Chondrocyte (in vitro differentiated cells): Measurements from ENCODE around the gene SLC66A3. TPM values are rescaled to one million over a fixed set of nuclear protein-coding genes. Genes with fewer than 3 reads are reported as not detected.

ENCODE experiments used
- DNase-seq: peaks from one replicate; pipeline ENCODE4 v3.0.0; 2021; ENCODE audit warnings: mixed read lengths, low spot score
- H3K27ac Mint-ChIP-seq: one replicate; pipeline ENCODE4 v1.8.0; 2021; ENCODE audit warnings: mild to moderate bottlenecking, moderate library complexity, mixed read lengths; ENCODE audit not compliant: unreplicated experiment
- H3K27me3 Mint-ChIP-seq: 2 replicates; pipeline ENCODE4 v1.8.0; 2021; ENCODE audit warnings: low read depth, mixed read lengths
- H3K36me3 Mint-ChIP-seq: 2 replicates; pipeline ENCODE4 v1.8.0; 2021; ENCODE audit warnings: low read depth, mixed read lengths
- H3K4me1 Mint-ChIP-seq: 2 replicates; pipeline ENCODE4 v1.8.0; 2021; ENCODE audit warnings: low read depth, mild to moderate bottlenecking, mixed read lengths
- H3K4me3 Mint-ChIP-seq: one replicate; pipeline ENCODE4 v1.8.0; 2021; ENCODE audit warnings: mild to moderate bottlenecking, moderate library complexity, mixed read lengths; ENCODE audit not compliant: unreplicated experiment
- H3K9me3 Mint-ChIP-seq: 2 replicates; pipeline ENCODE4 v1.8.0; 2021; ENCODE audit warnings: low read depth, mixed read lengths
- total RNA-seq: library from RNA; stranded (reverse); gene quantifications from 3 replicates; pipeline ENCODE4 v1.2.1, GENCODE V29; 2021
- TF ChIP-seq, protein P1 (sequence below): fragments of 200-600 bp; sonication (generic); IDR thresholded peaks from 2 replicates; pipeline ENCODE4 v1.5.0; 2021; ENCODE audit warnings: antibody characterized with exemption, mild to moderate bottlenecking, moderate library complexity

Gene SLC66A3
- total RNA-seq, 1 donor from 2014 or later: 29.3 TPM

DNA sequence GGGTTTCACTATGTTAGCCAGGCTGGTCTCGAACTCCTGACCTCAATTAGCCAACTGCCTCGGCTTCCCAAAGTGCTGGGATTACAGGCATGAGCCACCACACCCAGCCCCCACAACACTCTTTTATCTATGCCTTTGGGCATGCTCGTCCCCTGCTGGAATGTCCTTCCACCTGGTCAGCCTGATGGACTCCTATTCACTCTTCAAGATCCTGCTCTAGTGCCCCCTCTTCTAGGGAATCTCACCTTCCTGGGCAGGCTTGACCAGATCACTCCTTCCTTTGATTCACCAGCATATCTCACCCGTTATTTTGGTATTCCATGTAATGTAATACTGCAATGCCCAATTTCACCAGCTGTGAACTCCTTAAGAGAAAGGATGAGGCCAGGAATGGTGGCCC, 13.9 kb upstream of the SLC66A3 start:
- peaks cover 23% of the 10 kb centered on the region for H3K27me3 Mint-ChIP-seq
- no peak overlapping the region for H3K27ac Mint-ChIP-seq
- H3K4me3 Mint-ChIP-seq: no peak overlapping the region
- TF ChIP-seq, protein P1, sequence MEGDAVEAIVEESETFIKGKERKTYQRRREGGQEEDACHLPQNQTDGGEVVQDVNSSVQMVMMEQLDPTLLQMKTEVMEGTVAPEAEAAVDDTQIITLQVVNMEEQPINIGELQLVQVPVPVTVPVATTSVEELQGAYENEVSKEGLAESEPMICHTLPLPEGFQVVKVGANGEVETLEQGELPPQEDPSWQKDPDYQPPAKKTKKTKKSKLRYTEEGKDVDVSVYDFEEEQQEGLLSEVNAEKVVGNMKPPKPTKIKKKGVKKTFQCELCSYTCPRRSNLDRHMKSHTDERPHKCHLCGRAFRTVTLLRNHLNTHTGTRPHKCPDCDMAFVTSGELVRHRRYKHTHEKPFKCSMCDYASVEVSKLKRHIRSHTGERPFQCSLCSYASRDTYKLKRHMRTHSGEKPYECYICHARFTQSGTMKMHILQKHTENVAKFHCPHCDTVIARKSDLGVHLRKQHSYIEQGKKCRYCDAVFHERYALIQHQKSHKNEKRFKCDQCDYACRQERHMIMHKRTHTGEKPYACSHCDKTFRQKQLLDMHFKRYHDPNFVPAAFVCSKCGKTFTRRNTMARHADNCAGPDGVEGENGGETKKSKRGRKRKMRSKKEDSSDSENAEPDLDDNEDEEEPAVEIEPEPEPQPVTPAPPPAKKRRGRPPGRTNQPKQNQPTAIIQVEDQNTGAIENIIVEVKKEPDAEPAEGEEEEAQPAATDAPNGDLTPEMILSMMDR: no peak
- H3K9me3 Mint-ChIP-seq: peaks cover 3% of the 10 kb centered on the region
- H3K4me1 Mint-ChIP-seq: peaks cover 6% of the 10 kb centered on the region
- H3K36me3 Mint-ChIP-seq: peaks cover 2% of the 10 kb centered on the region
- no peak for DNase-seq

DNA sequence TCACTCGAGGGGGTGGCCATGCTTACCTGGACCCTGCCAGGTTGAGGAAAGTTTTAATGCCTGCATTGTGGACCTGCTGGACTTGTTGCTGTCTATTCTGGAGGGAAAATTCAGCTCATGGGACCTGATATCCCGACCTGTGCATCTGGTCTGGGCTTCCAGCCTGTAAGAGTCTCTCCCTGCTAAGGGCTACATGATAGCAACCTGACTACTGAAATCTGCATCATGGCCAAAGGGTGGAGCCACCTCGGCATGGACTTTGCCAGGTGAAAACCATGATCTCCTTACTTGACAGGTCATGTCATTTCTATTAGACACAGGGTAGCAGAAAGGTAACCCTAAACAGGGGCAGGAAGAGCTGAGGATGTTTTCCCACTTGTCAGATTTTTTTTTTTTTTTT, 12.9 kb upstream of the SLC66A3 start:
- H3K4me3 Mint-ChIP-seq: no peak overlapping the region
- peaks cover 2% of the 10 kb centered on the region for H3K36me3 Mint-ChIP-seq
- H3K27me3 Mint-ChIP-seq: peaks cover 19% of the 10 kb centered on the region
- H3K4me1 Mint-ChIP-seq: peaks cover 6% of the 10 kb centered on the region
- no peak for DNase-seq
- no peak overlapping the region for H3K27ac Mint-ChIP-seq
- TF ChIP-seq, protein P1: no peak
- peaks cover 3% of the 10 kb centered on the region for H3K9me3 Mint-ChIP-seq

DNA sequence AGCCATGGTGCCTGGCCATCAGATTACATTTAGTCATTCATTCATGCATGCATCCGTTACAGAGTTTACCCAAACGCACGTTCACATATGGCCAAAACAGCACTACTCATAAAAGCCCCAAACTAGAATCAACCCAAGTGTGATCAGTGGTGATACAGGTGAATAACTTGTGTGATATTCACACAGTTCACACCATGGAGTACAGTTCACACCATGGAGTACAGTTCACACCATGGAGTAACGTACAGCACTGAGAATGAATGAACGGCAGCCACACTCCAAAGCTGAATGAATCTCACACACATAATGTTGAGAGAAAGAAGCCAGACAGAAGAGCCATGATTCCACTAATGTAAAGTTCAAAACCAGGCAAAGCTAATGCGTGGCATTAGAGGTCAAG, 12.3 kb upstream of the SLC66A3 start:
- H3K4me1 Mint-ChIP-seq: peaks cover 6% of the 10 kb centered on the region
- no peak for DNase-seq

DNA sequence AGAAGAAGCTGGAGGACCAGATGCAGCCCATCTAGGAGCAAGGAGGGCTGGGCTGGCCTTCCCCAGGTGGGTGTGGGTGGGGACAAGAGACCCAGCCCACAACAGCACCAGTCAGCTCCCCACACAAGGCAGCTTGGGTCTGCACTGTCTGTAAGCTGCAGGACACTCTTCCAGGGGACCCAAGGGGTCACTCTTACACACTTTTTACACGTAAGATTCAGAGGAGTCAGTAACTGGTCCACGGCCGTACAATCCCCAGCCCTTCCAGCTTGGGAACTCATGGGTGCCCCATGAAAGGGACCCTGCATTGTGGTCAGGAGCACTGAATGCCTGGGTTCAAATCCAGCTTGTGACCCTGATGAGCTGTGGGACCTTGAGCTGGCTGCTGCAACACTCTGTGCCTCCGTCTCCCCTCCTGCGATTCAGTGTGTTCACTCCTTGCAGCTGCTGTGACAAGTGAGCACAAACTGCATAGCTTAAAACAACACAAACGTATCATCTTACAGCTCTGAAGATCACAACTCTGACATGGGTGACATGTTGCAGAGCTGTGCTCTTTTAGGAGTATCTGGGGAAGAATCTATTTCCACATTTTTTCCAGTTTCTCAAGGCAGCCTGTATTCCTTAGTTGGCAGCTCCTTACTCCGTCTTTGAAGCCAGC, 11.1 kb upstream of the SLC66A3 start:
- no peak overlapping the region for H3K4me3 Mint-ChIP-seq
- peaks cover 3% of the 10 kb centered on the region for H3K9me3 Mint-ChIP-seq
- no peak for DNase-seq
- H3K4me1 Mint-ChIP-seq: peaks cover 6% of the 10 kb centered on the region
- peaks cover 2% of the 10 kb centered on the region for H3K36me3 Mint-ChIP-seq
- H3K27me3 Mint-ChIP-seq: peaks cover 19% of the 10 kb centered on the region
- TF ChIP-seq, protein P1: no peak
- H3K27ac Mint-ChIP-seq: no peak overlapping the region

More for the DNA sequence above, 12.3 kb upstream of the SLC66A3 start:
- peaks cover 2% of the 10 kb centered on the region for H3K36me3 Mint-ChIP-seq
- H3K27ac Mint-ChIP-seq: no peak overlapping the region
- H3K9me3 Mint-ChIP-seq: peaks cover 3% of the 10 kb centered on the region
- peaks cover 19% of the 10 kb centered on the region for H3K27me3 Mint-ChIP-seq
- TF ChIP-seq, protein P1: no peak
- no peak overlapping the region for H3K4me3 Mint-ChIP-seq

DNA sequence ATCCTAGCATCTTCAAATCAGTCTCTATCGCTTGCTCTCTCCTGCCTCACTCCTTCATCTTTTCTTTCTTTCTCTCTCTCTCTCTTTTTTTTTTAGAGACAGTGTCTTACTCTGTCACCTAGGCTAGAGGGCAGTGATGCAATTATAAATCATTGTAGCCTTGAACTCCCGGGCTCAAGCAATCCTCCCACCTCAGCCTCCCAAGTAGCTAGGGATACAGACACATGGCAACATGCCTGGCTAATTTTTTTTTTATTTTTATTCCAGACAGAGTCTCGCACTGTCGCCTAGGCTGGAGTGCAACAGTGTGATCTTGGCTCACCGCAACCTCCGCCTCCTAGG, 10.6 kb upstream of the SLC66A3 start:
- Mint-ChIP-seq H3K4me1 (peaks cover 6% of the 10 kb centered on the region), H3K27me3 (peaks cover 19% of the 10 kb centered on the region), H3K4me3 (no peak overlapping the region), H3K36me3 (peaks cover 2% of the 10 kb centered on the region), H3K27ac (no peak overlapping the region), H3K9me3 (peaks cover 3% of the 10 kb centered on the region)
- no peak for DNase-seq
- TF ChIP-seq, protein P1: no peak
